Skin epidermis (tissue), 12 donors: ENCODE measurements around the gene ATP8B2.
A peak's percentile ranks its signal among the peaks of the same experiment; 100 is the strongest.
"Not testable (repeated sequence)": the region's sequence is repeated elsewhere in the genome, so short reads cannot be mapped to it uniquely, and the experiment has no call there.

Source experiments
- H3K27ac ChIP-seq, 21 experiments: fragments of 200-600 bp; sonication (generic) in 11 of 21; one replicate each; pipeline ENCODE4 v1.5.0; 2020; ENCODE audit warnings: mild to moderate bottlenecking in 3 of 21, inconsistent platforms in 2 of 21, moderate library complexity in 2 of 21
- H3K4me3 ChIP-seq, 7 experiments: fragments of 200-600 bp; sonication (generic) in 2 of 7; one replicate each; pipeline ENCODE4 v1.5.0; 2020; ENCODE audit warnings: inconsistent platforms in 2 of 7, mild to moderate bottlenecking in 2 of 7, moderate library complexity in 1 of 7

Gene ATP8B2, protein sequence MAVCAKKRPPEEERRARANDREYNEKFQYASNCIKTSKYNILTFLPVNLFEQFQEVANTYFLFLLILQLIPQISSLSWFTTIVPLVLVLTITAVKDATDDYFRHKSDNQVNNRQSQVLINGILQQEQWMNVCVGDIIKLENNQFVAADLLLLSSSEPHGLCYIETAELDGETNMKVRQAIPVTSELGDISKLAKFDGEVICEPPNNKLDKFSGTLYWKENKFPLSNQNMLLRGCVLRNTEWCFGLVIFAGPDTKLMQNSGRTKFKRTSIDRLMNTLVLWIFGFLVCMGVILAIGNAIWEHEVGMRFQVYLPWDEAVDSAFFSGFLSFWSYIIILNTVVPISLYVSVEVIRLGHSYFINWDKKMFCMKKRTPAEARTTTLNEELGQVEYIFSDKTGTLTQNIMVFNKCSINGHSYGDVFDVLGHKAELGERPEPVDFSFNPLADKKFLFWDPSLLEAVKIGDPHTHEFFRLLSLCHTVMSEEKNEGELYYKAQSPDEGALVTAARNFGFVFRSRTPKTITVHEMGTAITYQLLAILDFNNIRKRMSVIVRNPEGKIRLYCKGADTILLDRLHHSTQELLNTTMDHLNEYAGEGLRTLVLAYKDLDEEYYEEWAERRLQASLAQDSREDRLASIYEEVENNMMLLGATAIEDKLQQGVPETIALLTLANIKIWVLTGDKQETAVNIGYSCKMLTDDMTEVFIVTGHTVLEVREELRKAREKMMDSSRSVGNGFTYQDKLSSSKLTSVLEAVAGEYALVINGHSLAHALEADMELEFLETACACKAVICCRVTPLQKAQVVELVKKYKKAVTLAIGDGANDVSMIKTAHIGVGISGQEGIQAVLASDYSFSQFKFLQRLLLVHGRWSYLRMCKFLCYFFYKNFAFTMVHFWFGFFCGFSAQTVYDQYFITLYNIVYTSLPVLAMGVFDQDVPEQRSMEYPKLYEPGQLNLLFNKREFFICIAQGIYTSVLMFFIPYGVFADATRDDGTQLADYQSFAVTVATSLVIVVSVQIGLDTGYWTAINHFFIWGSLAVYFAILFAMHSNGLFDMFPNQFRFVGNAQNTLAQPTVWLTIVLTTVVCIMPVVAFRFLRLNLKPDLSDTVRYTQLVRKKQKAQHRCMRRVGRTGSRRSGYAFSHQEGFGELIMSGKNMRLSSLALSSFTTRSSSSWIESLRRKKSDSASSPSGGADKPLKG

GRCh38 chr1:154324669-154325582 lies at the start of gene ATP8B2:
TSS of gene ATP8B2 (plus strand) at chr1:154325525. CDS start at chr1:154328142, 2,617 bp downstream.
- Histone ChIP-seq H3K4me3 (peak within 1 kb of the TSS; percentile 36 to 78 (median 75)), H3K27ac (peak within 1 kb of the TSS; percentile 49 to 97 (median 92))

- Histone ChIP-seq H3K4me3 (no peak overlapping the region), H3K27ac (no peak overlapping the region)
These were observed 48.5 kb upstream of the ATP8B2 start for GRCh38 chr1:154276797-154277196.

- H3K27ac ChIP-seq, H3K4me3 ChIP-seq: not testable (repeated sequence)
These were observed 37.7 kb upstream of the ATP8B2 start for GRCh38 chr1:154287591-154287990.

DNA sequence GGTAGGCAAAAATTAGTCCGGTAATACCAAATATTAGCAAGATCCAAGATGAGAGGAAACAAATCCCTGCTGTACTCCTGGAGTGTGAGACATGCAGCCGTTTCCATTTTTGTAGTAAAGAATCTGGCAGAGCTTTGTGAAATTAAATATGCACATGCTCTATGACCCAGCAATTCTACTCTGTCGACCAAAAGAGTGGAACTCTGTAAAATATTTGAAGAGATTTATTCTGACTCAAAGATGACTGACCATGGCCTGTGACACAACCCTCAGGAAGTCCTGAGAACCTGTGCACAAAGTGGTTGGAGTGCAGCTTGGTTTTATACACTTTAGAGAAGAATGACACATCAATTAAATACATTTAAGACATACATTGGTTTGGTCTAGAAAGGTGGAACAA lies 36.7 kb upstream of the ATP8B2 start:
- H3K4me3 ChIP-seq = no peak overlapping the region
- no peak overlapping the region for H3K27ac ChIP-seq

DNA sequence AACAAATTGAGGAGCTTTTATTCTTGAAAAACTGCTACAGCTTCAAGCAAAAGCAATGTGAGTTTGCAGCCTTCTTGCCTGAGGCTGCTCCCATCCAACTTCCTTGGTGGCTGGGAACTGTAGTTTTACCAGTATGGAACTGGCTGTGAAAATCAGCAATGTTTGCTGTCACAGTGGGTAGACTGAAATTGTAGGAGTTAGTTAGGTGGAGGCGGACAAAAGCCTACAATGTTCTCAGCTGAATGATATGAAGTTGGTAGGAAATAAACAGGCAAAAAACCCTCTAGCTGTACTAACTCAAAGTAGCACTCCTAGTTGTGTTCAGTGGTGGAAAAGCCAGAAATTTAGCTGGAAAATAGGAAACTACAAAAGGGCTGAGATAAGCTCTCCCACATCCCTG lies 34.4 kb upstream of the ATP8B2 start:
- Histone ChIP-seq H3K4me3 (no peak overlapping the region), H3K27ac (no peak overlapping the region)

GRCh38 chr1:154295408-154296235 lies 29.7 kb upstream of the ATP8B2 start:
- Histone ChIP-seq H3K4me3 (no peak overlapping the region), H3K27ac (no peak overlapping the region)

- H3K27ac ChIP-seq = no peak overlapping the region
- H3K4me3 ChIP-seq = no peak overlapping the region
These were observed 23.7 kb upstream of the ATP8B2 start for GRCh38 chr1:154301582-154301981.

DNA sequence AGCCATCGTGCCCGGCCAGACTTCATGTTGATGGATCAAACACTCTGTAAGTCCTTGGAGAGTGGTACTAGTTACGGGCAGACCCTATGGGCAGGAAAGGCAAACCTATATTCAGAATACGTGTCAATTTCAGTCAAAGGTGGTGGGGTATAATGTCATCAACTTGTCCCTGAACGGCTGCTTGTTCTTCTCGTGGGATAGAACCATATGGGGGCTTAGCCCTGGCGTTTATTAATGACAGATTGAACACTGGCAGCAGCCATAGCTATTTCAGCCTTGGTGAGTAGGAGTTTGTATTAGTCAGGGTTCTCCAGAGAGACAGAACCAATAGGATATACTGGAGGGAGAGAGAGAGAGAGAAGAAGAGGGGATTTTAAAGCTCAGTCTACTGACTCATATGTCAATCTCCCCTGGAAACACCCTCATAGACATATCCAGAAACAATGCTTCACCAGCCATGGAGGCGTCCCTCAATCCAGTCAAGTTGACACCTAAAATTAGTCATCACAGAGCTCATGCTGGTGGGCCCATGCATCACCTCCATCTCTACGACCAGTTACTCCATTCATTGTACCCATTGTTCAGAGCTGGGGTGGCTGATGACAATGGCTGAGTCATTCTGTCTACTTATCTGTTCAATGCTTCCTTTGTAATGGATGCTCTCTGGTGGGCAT lies 20.5 kb upstream of the ATP8B2 start:
- Histone ChIP-seq H3K27ac (no peak overlapping the region), H3K4me3 (no peak overlapping the region)

- no peak overlapping the region for H3K27ac ChIP-seq
These were observed 19.2 kb upstream of the ATP8B2 start for GRCh38 chr1:154306151-154306550.

GRCh38 chr1:154307670-154308270 lies 17.6 kb upstream of the ATP8B2 start:
- not testable (repeated sequence) for H3K27ac ChIP-seq, H3K4me3 ChIP-seq

More at GRCh38 chr1:154306151-154306550, 19.2 kb upstream of the ATP8B2 start:
- no peak overlapping the region for H3K4me3 ChIP-seq

GRCh38 chr1:154309136-154309535 lies 16.2 kb upstream of the ATP8B2 start:
- H3K27ac ChIP-seq, H3K4me3 ChIP-seq: not testable (repeated sequence)

GRCh38 chr1:154312229-154313065 lies 12.9 kb upstream of the ATP8B2 start:
- H3K27ac ChIP-seq, H3K4me3 ChIP-seq: not testable (repeated sequence)

DNA sequence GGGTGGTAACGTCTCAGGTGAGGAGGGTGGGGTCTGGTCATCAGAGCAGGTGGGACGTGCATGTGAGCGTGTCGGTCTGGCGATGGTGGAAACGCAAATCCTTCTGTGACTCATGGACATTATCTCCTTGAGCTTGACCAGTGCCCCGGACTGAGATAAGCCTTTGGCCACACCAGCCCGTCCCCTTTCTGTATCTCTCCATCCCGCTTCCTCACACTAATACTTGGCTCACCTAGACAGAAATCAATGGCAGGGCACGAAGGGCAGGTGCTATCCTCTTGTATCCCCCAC lies 12.3 kb upstream of the ATP8B2 start:
- no peak overlapping the region for H3K27ac ChIP-seq
- H3K4me3 ChIP-seq = no peak overlapping the region

DNA sequence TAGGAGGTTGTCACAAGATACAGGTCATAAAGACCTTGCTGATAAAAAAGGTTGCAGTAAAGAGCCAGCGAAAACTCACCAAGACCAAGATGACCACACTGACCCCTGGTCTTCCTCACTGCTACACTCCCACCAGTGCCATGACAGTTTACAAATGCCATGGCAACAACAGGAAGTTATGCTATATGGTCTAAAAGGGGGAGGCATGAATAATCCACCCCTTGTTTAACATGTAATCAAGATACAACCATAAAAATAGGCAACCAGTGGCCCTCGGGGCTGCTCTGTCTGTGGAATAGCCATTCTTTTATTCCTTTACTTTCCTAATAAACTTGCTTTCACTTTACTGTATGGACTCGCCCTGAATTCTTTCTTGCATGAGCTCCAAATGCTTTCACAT lies 11.1 kb upstream of the ATP8B2 start:
- H3K27ac ChIP-seq, H3K4me3 ChIP-seq: not testable (repeated sequence)

- no peak overlapping the region for H3K27ac ChIP-seq
- no peak overlapping the region for H3K4me3 ChIP-seq
These were observed 8.6 kb upstream of the ATP8B2 start for GRCh38 chr1:154316704-154317103.

DNA sequence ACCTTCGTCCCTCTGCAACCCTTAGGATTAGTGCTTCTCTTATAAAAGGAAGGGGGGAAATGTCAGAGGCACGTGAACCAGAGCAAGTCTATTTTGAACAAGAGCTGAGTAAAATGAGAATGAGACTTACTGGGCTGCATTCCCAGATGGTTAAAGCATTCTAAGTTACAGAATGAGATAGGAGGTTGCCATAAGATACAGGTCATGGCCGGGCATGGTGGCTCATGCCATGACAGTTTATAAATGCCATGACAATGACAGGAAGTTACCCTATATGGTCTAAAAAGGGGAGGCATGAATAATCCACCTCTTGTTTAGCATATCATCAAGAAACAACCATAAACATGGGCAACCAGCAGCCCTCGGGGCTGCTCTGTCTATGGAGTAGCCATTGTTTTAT lies 6.9 kb upstream of the ATP8B2 start:
- Histone ChIP-seq H3K4me3 (no peak overlapping the region), H3K27ac (no peak overlapping the region)
